Activated CD4-positive, alpha-beta memory T cell treated with anti-CD3 and anti-CD28 coated beads for 36 hours (primary cell): ENCODE data around the gene ASB6. TPM values are rescaled to one million over a fixed set of nuclear protein-coding genes. Genes with fewer than 3 reads are reported as not detected.
"Not testable (repeated sequence)": the region's sequence is repeated elsewhere in the genome, so short reads cannot be mapped to it uniquely, and the experiment has no call there.

ENCODE experiments used
- CTCF ChIA-PET: fragments of 350-600 bp; sonication (Branson Sonifier 250); formaldehyde crosslinking; loops from one replicate; lab custom pipeline; 2021; ENCODE audit warnings: antibody characterized with exemption, inconsistent platforms; lab: Charles Lee
- POLR2A ChIA-PET: fragments of 350-600 bp; sonication (Branson Sonifier 250); formaldehyde crosslinking; loops from one replicate; lab custom pipeline; 2021; ENCODE audit warnings: antibody characterized with exemption; lab: Charles Lee
- DNase-seq: peaks from one replicate; pipeline ENCODE4 v3.0.0-alpha.2; 2020
- H3K27ac Mint-ChIP-seq: one replicate; pipeline ENCODE4 v1.8.0; 2021; ENCODE audit warnings: mixed read lengths
- H3K27me3 Mint-ChIP-seq: one replicate; pipeline ENCODE4 v1.8.0; 2021; ENCODE audit warnings: mixed read lengths
- H3K36me3 Mint-ChIP-seq: one replicate; pipeline ENCODE4 v1.8.0; 2021; ENCODE audit warnings: mixed read lengths
- H3K4me1 Mint-ChIP-seq: one replicate; pipeline ENCODE4 v1.8.0; 2021; ENCODE audit warnings: low read depth, mixed read lengths
- H3K4me3 Mint-ChIP-seq: one replicate; pipeline ENCODE4 v1.8.0; 2021; ENCODE audit warnings: mild to moderate bottlenecking, mixed read lengths
- H3K9me3 Mint-ChIP-seq: one replicate; pipeline ENCODE4 v1.8.0; 2021; ENCODE audit warnings: mixed read lengths
- intact Hi-C: fragments of 100-400 bp; cut with micrococcal nuclease; formaldehyde crosslinking; loops from one replicate; pipeline ENCODE4 v1.15.1; 2023
- total RNA-seq, 2 experiments: library from RNA; stranded (reverse); gene quantifications; one replicate each; pipeline ENCODE4 v1.2.3, GENCODE V29; 2021

Gene ASB6
- total RNA-seq, 2 experiments from 2014 or later: 14.1 to 15.7 TPM

DNA sequence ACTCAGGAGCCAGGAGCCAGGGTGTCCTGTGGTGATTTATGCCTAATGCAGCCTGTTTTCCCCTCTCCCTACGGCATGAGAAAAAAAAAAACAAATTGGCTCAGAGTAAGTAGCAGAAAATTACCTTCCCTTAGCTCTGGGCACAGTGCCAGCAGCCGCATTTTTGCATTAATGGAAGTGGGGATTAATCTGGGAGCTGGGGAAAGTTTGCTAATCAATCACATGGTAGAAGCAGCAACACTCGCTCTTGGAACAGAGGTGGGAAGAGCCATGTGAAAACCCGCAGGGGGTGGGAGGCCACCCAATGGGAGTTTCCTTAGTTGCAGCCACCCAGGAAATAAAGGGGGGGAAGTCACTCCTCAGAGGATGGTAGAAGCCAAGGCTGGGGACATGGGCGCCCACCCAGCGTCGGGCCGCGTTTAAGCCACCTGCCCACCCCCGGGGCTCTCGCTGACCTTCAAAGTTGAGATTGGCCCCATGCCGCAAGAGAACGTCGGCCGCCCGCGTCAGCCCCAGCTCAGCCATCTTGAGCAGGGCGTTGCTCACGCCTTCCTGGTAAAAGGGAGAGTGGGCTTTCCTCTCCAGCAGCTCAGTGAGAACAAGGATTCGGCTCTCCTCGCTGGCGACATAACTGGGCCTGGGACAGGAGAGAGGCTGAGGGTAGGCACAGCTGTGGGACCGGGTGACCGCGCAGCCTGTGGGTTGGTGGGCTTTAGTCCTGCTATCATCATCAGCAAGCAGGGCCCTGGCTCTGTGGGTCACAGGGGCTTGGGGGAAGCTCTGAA, 1.7 kb downstream of the ASB6 start:
- peaks cover 15% of the 10 kb centered on the region for H3K4me1 Mint-ChIP-seq
- CTCF ChIA-PET: interaction anchor here (1.1 to 8.7 kb wide), 8 partner anchors 13 to 509 kb away, joined by 3 to 70 read pairs (median 4); partner anchors contain the start of genes C9orf50 and NTMT1
- H3K27ac Mint-ChIP-seq: no peak overlapping the region
- H3K9me3 Mint-ChIP-seq: no peaks in the 10 kb centered on the region
- POLR2A ChIA-PET: interaction anchor here (1.8 kb wide), 1 partner anchor 13 kb away, joined by 4 read pairs; no protein-coding TSS in a partner anchor
- H3K4me3 Mint-ChIP-seq: peak overlapping the region; percentile 76
- H3K27me3 Mint-ChIP-seq: no peaks in the 10 kb centered on the region
- DNase-seq: no peak
- peaks cover 5% of the 10 kb centered on the region for H3K36me3 Mint-ChIP-seq
- intact Hi-C loops: loop anchor here (5.0 to 10.0 kb wide), 2 partner anchors 55 to 142 kb away; no protein-coding TSS in a partner anchor

- Mint-ChIP-seq H3K4me3 (peak overlapping the region; percentile 26), H3K27ac (no peak overlapping the region), H3K27me3 (no peaks in the 10 kb centered on the region), H3K9me3 (no peaks in the 10 kb centered on the region), H3K4me1 (peaks cover 15% of the 10 kb centered on the region), H3K36me3 (peaks cover 10% of the 10 kb centered on the region)
- POLR2A ChIA-PET: interaction anchor here (1.8 kb wide), 1 partner anchor 13 kb away, joined by 4 read pairs; no protein-coding TSS in a partner anchor
- CTCF ChIA-PET: interaction anchor here (0.8 to 8.7 kb wide), 7 partner anchors 12 to 508 kb away, joined by 3 to 70 read pairs (median 4); partner anchors contain the start of genes C9orf50 and NTMT1
- no peak for DNase-seq
- intact Hi-C loops: loop anchor here (5.0 to 10.0 kb wide), 2 partner anchors 55 to 143 kb away; no protein-coding TSS in a partner anchor
These were observed 2.2 kb downstream of the ASB6 start for GRCh38 chr9:129639756-129640085.

GRCh38 chr9:129639034-129639630, 2.8 kb downstream of the ASB6 start:
- CTCF ChIA-PET: interaction anchor here (0.8 to 8.7 kb wide), 7 partner anchors 12 to 507 kb away, joined by 3 to 70 read pairs (median 4); partner anchors contain the start of genes C9orf50 and NTMT1
- POLR2A ChIA-PET: interaction anchor here (1.8 kb wide), 1 partner anchor 12 kb away, joined by 4 read pairs; no protein-coding TSS in a partner anchor
- no peaks in the 10 kb centered on the region for H3K27me3 Mint-ChIP-seq
- no peak for DNase-seq
- H3K4me1 Mint-ChIP-seq: peaks cover 15% of the 10 kb centered on the region
- no peak overlapping the region for H3K4me3 Mint-ChIP-seq
- H3K27ac Mint-ChIP-seq: no peak overlapping the region
- H3K36me3 Mint-ChIP-seq: peaks cover 11% of the 10 kb centered on the region
- intact Hi-C loops: no loop called here
- no peaks in the 10 kb centered on the region for H3K9me3 Mint-ChIP-seq

GRCh38 chr9:129637673-129638439, 4.1 kb downstream of the ASB6 start:
- DNase-seq: no peak
- Mint-ChIP-seq H3K27ac (no peak overlapping the region), H3K4me1 (peaks cover 15% of the 10 kb centered on the region), H3K36me3 (peaks cover 13% of the 10 kb centered on the region), H3K9me3 (no peaks in the 10 kb centered on the region), H3K4me3 (no peak overlapping the region), H3K27me3 (no peaks in the 10 kb centered on the region)
- ChIA-PET POLR2A (no interaction called here), CTCF (interaction anchor here (1.1 to 8.7 kb wide), 3 partner anchors 10 to 499 kb away, joined by 4 to 70 read pairs (median 6); partner anchors contain the start of gene NTMT1)
- intact Hi-C loops: no loop called here

DNA sequence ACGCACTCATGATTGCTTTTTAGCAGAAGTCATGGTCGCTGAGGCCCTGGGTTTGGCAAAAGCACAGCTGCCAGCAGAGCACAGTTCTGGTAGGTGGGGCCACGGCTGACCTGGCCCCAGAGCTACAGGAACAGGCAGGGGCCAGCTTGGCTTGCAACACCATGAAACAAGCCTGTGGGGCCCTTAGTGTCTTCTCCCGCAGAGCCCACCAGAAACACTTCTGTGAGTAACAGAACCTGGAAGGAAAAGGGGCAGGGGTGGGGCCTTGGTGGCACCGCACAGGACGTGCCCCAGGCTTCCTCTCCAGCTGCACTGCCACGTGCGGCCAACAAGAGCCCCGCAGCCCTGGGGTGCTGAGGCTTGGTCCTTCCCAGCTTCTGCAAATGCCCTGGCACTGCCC, 4.8 kb downstream of the ASB6 start:
- Mint-ChIP-seq H3K27ac (no peak overlapping the region), H3K4me3 (no peak overlapping the region), H3K4me1 (peaks cover 22% of the 10 kb centered on the region), H3K36me3 (peaks cover 17% of the 10 kb centered on the region), H3K9me3 (no peaks in the 10 kb centered on the region), H3K27me3 (no peaks in the 10 kb centered on the region)
- POLR2A ChIA-PET: no interaction called here
- intact Hi-C loops: no loop called here
- CTCF ChIA-PET: interaction anchor here (1.1 to 8.7 kb wide), 3 partner anchors 10 to 498 kb away, joined by 4 to 70 read pairs (median 6); partner anchors contain the start of gene NTMT1
- DNase-seq: no peak

GRCh38 chr9:129636343-129636742, 5.6 kb downstream of the ASB6 start:
- H3K27ac Mint-ChIP-seq, H3K4me3 Mint-ChIP-seq, intact Hi-C loops, POLR2A ChIA-PET, H3K27me3 Mint-ChIP-seq, DNase-seq, H3K9me3 Mint-ChIP-seq: not testable (repeated sequence)
- H3K4me1 Mint-ChIP-seq: peaks cover 28% of the 10 kb centered on the region
- H3K36me3 Mint-ChIP-seq: peaks cover 17% of the 10 kb centered on the region
- CTCF ChIA-PET: interaction anchor here (1.7 to 8.7 kb wide), 2 partner anchors 9 to 497 kb away, joined by 6 to 70 read pairs; partner anchors contain the start of gene NTMT1

DNA sequence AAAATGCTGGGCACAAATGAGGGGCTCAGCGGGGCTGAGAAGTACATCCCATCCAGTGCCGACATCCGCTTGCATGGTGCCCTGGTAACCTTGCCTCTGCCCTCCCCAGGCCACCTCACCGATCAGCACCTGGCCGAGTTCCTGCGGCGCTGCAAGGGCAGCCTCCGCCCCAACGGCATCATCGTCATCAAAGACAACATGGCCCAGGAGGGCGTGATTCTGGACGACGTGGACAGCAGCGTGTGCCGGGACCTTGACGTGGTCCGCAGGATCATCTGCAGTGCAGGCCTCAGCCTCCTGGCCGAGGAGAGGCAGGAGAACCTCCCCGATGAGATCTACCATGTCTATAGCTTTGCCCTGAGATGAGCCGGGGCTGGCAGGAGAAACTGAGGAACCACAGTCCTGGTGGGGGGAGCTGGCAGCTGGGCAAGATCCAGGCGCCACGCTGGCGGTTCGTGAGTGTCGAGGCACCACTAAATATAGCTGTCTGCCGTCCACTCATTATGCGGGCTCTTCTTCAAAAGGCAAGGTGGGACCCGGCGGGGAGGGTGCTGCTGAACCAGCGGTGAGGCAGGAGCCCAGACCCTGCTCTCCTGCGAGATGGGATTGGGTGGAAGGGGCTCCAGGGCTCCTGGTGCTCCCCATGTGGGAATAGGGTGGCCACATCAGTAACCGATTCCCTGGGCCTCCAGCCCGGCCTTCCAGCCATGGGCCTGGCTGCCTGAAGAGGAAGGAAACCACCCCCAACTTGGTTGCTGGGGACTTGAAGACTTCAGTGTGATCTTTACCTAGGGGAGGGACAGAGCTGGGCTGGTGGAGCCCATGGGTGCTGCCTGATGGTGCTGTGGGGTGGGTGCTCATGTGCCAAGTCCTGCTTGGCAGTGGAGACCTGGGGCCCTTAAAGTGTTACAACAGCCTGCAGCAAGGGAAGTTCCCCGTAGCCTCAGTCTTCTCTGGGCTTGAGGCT, 6.6 kb downstream of the ASB6 start:
- Mint-ChIP-seq H3K27me3 (no peaks in the 10 kb centered on the region), H3K27ac (no peak overlapping the region), H3K36me3 (peaks cover 17% of the 10 kb centered on the region), H3K4me3 (no peak overlapping the region), H3K9me3 (no peaks in the 10 kb centered on the region), H3K4me1 (peaks cover 28% of the 10 kb centered on the region)
- ChIA-PET POLR2A (no interaction called here), CTCF (no interaction called here)
- intact Hi-C loops: no loop called here
- DNase-seq: no peak

DNA sequence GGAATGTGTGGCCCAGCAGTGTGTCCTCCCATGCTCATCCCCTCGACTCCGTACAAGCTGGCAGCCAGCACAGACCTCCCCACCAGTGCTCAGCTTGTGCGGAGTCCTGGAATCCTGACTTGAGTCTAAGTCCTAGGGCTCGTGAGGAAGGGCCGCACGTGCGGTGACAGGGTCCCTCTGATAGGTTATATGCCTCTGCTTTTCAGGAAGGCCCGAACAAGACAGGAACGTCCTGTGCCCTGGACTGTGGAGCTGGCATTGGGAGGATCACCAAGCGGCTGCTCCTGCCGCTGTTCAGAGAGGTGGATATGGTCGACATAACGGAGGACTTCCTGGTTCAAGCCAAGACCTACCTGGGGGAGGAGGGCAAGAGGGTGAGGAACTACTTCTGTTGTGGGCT, 8.1 kb downstream of the ASB6 start:
- no peak for DNase-seq

DNA sequence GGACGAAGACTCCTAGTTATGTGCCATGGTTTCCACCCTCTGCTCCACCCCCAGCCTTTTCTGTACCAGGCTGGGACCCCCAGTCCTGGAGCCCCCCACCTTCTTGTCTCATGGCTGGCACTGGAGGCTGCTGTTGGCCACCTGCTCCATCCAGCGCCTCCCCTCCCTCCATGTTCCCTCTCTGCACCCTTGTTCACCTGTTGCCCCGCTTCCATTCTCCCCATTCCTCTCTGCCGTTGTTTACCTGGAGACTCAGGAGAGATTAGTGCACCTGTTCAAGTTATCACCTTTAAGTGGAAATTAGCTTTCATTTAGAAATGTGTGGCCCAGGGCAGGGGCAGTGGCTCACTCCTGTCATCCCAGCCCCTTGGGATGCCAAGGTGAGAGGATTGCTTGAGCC, 8.7 kb downstream of the ASB6 start:
- H3K4me3 Mint-ChIP-seq: no peak overlapping the region
- intact Hi-C loops: no loop called here
- ChIA-PET POLR2A (no interaction called here), CTCF (interaction anchor here (0.7 to 1.4 kb wide), 3 partner anchors 8 to 16 kb away, joined by 3 read pairs; partner anchors contain the start of gene NTMT1)
- H3K9me3 Mint-ChIP-seq: no peaks in the 10 kb centered on the region
- H3K27ac Mint-ChIP-seq: no peak overlapping the region
- H3K4me1 Mint-ChIP-seq: peaks cover 44% of the 10 kb centered on the region
- DNase-seq: no peak
- H3K36me3 Mint-ChIP-seq: peaks cover 24% of the 10 kb centered on the region
- no peaks in the 10 kb centered on the region for H3K27me3 Mint-ChIP-seq

More for the DNA sequence above, 8.1 kb downstream of the ASB6 start:
- peaks cover 20% of the 10 kb centered on the region for H3K36me3 Mint-ChIP-seq
- H3K27ac Mint-ChIP-seq: no peak overlapping the region
- ChIA-PET POLR2A (no interaction called here), CTCF (interaction anchor here (1.4 kb wide), 1 partner anchor 8 kb away, joined by 3 read pairs; the partner anchor contains the start of gene NTMT1)
- H3K27me3 Mint-ChIP-seq: no peaks in the 10 kb centered on the region
- no peak overlapping the region for H3K4me3 Mint-ChIP-seq
- H3K4me1 Mint-ChIP-seq: peaks cover 38% of the 10 kb centered on the region
- H3K9me3 Mint-ChIP-seq: no peaks in the 10 kb centered on the region
- intact Hi-C loops: no loop called here

DNA sequence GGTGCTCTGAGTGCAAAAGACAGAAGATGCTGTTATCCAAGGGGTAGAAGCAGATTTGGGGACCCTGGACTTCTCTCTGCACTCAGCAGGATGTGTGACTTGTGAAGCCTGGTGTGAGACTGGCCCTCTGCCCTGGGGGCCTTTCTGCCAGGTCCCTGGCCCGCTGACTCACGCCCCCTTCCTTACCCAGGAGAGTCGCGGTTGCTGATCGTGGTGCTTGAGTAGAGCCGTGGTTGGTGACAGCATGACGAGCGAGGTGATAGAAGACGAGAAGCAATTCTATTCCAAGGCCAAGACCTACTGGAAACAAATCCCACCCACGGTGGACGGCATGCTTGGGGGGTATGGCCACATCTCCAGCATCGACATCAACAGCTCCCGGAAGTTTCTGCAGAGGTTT, 9.5 kb downstream of the ASB6 start:
- CTCF ChIA-PET: interaction anchor here (1.2 kb wide), 1 partner anchor 8 kb away, joined by 3 read pairs; no protein-coding TSS in a partner anchor
- Mint-ChIP-seq H3K27ac (peak overlapping the region; percentile 5), H3K36me3 (peaks cover 23% of the 10 kb centered on the region)

More for the DNA sequence above, 9.5 kb downstream of the ASB6 start:
- DNase-seq: no peak
- Mint-ChIP-seq H3K27me3 (no peaks in the 10 kb centered on the region), H3K4me1 (peaks cover 52% of the 10 kb centered on the region), H3K9me3 (no peaks in the 10 kb centered on the region), H3K4me3 (no peak overlapping the region)
- intact Hi-C loops: no loop called here
- POLR2A ChIA-PET: no interaction called here
